IMR-90 (cell line): ENCODE measurements around the gene ANKRD11.

Experiments used
- CTCF ChIP-seq: conservative IDR thresholded peaks from 2 replicates; pipeline ENCODE4 v1.5.1; 2012; ENCODE audit warnings: mild to moderate bottlenecking, low read depth, low read length, improper control_type of control experiment
- ELK1 ChIP-seq: fragments of 150-350 bp; IDR thresholded peaks from 2 replicates; pipeline ENCODE4 v1.6.1; 2016; ENCODE audit warnings: low read depth, mild to moderate bottlenecking, low read length, moderate library complexity, borderline replicate concordance
- FOS ChIP-seq: fragments of 150-350 bp; IDR thresholded peaks from 2 replicates; pipeline ENCODE4 v1.6.1; 2016; ENCODE audit warnings: low read depth, low read length
- MAFK ChIP-seq: IDR thresholded peaks from 2 replicates; pipeline ENCODE4 v1.6.1; 2012; ENCODE audit warnings: low read depth, low read length, improper control_type of control experiment
- POLR2A ChIP-seq: IDR thresholded peaks from 2 replicates; pipeline ENCODE4 v1.6.1; 2012; ENCODE audit warnings: mild to moderate bottlenecking, low read depth, low read length
- RFX5 ChIP-seq: IDR thresholded peaks from 2 replicates; pipeline ENCODE4 v1.8.0; 2012; ENCODE audit warnings: low read depth, mild to moderate bottlenecking, low read length, moderate library complexity
- SMC3 ChIP-seq: fragments of 150-350 bp; IDR thresholded peaks from 2 replicates; pipeline ENCODE4 v1.6.1; 2016; ENCODE audit warnings: low read depth, mild to moderate bottlenecking, antibody characterized with exemption, low read length, moderate library complexity
- USF2 ChIP-seq: fragments of 150-350 bp; IDR thresholded peaks from 2 replicates; pipeline ENCODE4 v1.6.1; 2017; ENCODE audit warnings: mild to moderate bottlenecking, antibody characterized with exemption, low read length, low read depth

- no peak for TF ChIP-seq CTCF
- TF ChIP-seq RFX5: no peak
- TF ChIP-seq ELK1: no peak
- TF ChIP-seq USF2: no peak
- TF ChIP-seq SMC3: no peak
- no peak for TF ChIP-seq POLR2A
- TF ChIP-seq FOS: no peak
- no peak for TF ChIP-seq MAFK
Observed at GRCh38 chr16:89482817-89483205, 7.5 kb downstream of the ANKRD11 start.
